ENCODE measurements around the gene LTBP1. TPM values are rescaled to one million over a fixed set of nuclear protein-coding genes. Genes with fewer than 3 reads are reported as not detected.

LTBP1 gene
- total and polyA plus RNA-seq, 4 donors = 5.8 to 57.6 (median 10.2) TPM

DNA sequence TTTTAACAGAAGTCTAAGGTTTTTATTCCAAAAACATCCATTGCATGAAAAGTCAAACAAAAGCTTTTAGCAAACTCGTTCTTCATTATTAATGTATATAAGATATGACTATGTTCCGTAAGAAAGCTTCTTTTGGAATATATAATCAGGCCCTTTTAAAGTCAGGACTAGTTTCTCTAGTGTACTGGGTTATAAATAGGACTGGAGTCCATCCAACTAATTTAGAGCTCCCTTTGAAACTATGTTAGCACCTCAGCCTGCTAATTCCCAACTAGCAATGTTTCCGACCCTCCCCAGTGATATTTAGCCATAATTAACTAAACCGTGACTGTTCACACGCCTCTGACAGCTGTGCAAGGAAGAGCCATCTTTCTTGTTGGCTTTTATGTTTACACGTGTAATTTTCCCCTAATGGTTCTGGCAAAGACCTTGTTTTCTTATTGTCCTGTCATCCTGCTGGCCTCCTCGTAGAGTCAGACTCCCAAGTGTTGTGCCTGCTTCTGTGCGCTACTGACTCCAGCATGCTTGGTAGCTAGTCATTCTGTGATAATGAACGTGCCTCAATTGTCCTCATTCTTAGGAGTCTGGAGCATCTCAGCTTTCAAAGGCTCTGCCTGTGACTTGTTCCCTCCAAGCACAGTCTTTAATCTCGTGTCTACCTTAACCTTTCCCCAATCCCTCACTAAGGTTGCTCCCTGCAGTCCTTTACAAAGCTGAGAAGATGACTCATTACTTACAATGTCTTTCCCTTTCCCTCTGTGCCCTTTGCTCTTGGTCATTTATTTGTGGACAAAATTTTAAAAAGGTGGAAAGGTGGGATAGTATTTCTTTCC, 357.5 kb downstream of the LTBP1 start:
- Histone ChIP-seq H3K27me3 (ENCODE audit: control insufficient read depth in 4 of 4, insufficient read depth in 4 of 4, low read length in 3 of 4) (no peaks in the 10 kb centered on the region), H3K9me3 (ENCODE audit: control insufficient read depth in 4 of 4, low read length in 3 of 4) (no peaks in the 10 kb centered on the region), H3K4me3 (ENCODE audit: low read depth in 1 of 3, low read length in 3 of 3) (no peak overlapping the region), H3K36me3 (ENCODE audit: control insufficient read depth in 4 of 4, insufficient read depth in 3 of 4, low read depth in 1 of 4, low read length in 3 of 4) (peaks cover 0 to 7% (median 3%) of the 10 kb centered on the region in 4 donors), H3K4me1 (ENCODE audit: control insufficient read depth in 4 of 4, insufficient read depth in 4 of 4, low read length in 3 of 4) (no peaks in the 10 kb centered on the region), H3K27ac (ENCODE audit: low read depth in 1 of 2, low read length in 2 of 2) (no peak overlapping the region), H3K9ac (ENCODE audit: low read depth in 1 of 2, low read length in 2 of 2) (no peak overlapping the region)
- no peak for TF ChIP-seq FOXA2 (IDR thresholded peaks at IDR 0.05)
- no peak for TF ChIP-seq HNF4A (conservative IDR thresholded peaks at IDR 0.05)
- no peak for TF ChIP-seq JUND (IDR thresholded peaks at IDR 0.05)
- TF ChIP-seq, protein P1, sequence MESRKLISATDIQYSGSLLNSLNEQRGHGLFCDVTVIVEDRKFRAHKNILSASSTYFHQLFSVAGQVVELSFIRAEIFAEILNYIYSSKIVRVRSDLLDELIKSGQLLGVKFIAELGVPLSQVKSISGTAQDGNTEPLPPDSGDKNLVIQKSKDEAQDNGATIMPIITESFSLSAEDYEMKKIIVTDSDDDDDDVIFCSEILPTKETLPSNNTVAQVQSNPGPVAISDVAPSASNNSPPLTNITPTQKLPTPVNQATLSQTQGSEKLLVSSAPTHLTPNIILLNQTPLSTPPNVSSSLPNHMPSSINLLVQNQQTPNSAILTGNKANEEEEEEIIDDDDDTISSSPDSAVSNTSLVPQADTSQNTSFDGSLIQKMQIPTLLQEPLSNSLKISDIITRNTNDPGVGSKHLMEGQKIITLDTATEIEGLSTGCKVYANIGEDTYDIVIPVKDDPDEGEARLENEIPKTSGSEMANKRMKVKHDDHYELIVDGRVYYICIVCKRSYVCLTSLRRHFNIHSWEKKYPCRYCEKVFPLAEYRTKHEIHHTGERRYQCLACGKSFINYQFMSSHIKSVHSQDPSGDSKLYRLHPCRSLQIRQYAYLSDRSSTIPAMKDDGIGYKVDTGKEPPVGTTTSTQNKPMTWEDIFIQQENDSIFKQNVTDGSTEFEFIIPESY (IDR thresholded peaks at IDR 0.05) = no peak
- TF ChIP-seq, protein P2, sequence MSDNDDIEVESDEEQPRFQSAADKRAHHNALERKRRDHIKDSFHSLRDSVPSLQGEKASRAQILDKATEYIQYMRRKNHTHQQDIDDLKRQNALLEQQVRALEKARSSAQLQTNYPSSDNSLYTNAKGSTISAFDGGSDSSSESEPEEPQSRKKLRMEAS (IDR thresholded peaks at IDR 0.05) = no peak
- TF ChIP-seq EGR1 (IDR thresholded peaks at IDR 0.05; ENCODE audit: low read depth in 2 of 2) = no peak
- no peak for TF ChIP-seq HNF4G (IDR thresholded peaks at IDR 0.05)
- DNase-seq (ENCODE audit: low spot score) = no peak
- 82% methylated on average over 10 of the region's 10 CpGs for WGBS

DNA sequence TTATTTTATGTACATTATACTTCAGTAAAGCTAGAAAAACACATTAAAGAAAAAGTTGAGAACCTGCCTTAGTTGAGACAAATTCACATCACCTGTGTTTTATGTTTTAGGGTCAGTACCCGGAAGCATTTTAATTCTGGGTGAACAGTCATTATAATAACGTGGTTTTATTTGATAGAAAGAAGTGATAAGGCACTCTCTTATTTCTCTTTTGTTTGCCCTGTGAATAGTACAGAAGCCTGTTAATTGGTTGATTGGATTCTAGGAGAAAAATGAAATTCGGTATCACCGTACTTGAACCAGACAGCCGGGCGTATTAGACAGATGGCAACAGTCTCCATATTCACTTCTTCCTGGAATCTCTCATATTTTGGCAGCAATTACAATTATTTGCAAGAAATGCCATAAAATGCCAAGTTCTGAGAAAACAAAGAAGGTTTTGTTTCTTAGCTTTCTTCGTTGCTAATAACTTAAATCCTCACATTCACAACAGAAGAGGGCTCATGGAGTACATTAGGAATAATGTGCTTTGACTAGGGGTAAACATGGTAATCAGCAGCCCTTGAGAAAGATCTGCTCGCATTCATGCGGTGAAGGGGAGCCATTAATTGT, 361.0 kb downstream of the LTBP1 start:
- no peak for TF ChIP-seq JUND (IDR thresholded peaks at IDR 0.05)
- TF ChIP-seq, protein P3, sequence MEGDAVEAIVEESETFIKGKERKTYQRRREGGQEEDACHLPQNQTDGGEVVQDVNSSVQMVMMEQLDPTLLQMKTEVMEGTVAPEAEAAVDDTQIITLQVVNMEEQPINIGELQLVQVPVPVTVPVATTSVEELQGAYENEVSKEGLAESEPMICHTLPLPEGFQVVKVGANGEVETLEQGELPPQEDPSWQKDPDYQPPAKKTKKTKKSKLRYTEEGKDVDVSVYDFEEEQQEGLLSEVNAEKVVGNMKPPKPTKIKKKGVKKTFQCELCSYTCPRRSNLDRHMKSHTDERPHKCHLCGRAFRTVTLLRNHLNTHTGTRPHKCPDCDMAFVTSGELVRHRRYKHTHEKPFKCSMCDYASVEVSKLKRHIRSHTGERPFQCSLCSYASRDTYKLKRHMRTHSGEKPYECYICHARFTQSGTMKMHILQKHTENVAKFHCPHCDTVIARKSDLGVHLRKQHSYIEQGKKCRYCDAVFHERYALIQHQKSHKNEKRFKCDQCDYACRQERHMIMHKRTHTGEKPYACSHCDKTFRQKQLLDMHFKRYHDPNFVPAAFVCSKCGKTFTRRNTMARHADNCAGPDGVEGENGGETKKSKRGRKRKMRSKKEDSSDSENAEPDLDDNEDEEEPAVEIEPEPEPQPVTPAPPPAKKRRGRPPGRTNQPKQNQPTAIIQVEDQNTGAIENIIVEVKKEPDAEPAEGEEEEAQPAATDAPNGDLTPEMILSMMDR (IDR thresholded peaks at IDR 0.05; ENCODE audit: low read depth, low read length, missing input control) = no peak
- TF ChIP-seq YY1 (IDR thresholded peaks at IDR 0.05) = no peak
- TF ChIP-seq HNF4G (IDR thresholded peaks at IDR 0.05) = no peak
- 90% methylated on average over 9 of the region's 9 CpGs for WGBS
- Histone ChIP-seq H3K27ac (ENCODE audit: low read depth in 1 of 2, low read length in 2 of 2) (no peak overlapping the region), H3K4me1 (ENCODE audit: control insufficient read depth in 4 of 4, insufficient read depth in 4 of 4, low read length in 3 of 4) (no peaks in the 10 kb centered on the region), H3K9me3 (ENCODE audit: control insufficient read depth in 4 of 4, low read length in 3 of 4) (no peaks in the 10 kb centered on the region), H3K27me3 (ENCODE audit: control insufficient read depth in 4 of 4, insufficient read depth in 4 of 4, low read length in 3 of 4) (no peaks in the 10 kb centered on the region), H3K4me3 (ENCODE audit: low read depth in 1 of 3, low read length in 3 of 3) (no peak overlapping the region), H3K36me3 (ENCODE audit: control insufficient read depth in 4 of 4, insufficient read depth in 3 of 4, low read depth in 1 of 4, low read length in 3 of 4) (peaks cover 0 to 3% (median 0%) of the 10 kb centered on the region in 4 donors), H3K9ac (ENCODE audit: low read depth in 1 of 2, low read length in 2 of 2) (no peak overlapping the region)
- DNase-seq (ENCODE audit: low spot score) = no peak

DNA sequence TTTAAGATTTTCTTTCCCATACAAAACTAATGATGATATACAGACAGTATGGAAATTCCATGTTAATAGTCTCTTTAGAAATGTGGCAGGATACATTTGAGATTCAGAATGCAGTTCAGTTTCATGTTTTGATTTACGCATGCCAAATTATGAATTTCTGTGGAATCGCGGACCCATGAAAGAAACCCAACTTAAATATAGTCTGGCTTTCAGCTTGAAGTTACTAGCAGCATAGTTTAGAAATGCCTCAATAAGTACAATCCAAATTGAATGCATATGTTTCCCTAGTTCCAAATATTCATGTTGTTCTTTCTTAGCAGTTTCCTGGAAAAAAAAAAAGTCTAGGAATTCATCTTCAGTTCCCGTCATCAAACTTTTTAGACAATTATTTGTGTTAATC, 365.6 kb downstream of the LTBP1 start:
- no peak for DNase-seq (ENCODE audit: low spot score)
- Histone ChIP-seq H3K27ac (ENCODE audit: low read depth in 1 of 2, low read length in 2 of 2) (no peak overlapping the region), H3K9ac (ENCODE audit: low read depth in 1 of 2, low read length in 2 of 2) (no peak overlapping the region), H3K9me3 (ENCODE audit: control insufficient read depth in 4 of 4, low read length in 3 of 4) (no peaks in the 10 kb centered on the region), H3K27me3 (ENCODE audit: control insufficient read depth in 4 of 4, insufficient read depth in 4 of 4, low read length in 3 of 4) (no peaks in the 10 kb centered on the region), H3K36me3 (ENCODE audit: control insufficient read depth in 4 of 4, insufficient read depth in 3 of 4, low read depth in 1 of 4, low read length in 3 of 4) (peaks cover 0 to 6% (median 3%) of the 10 kb centered on the region in 4 donors), H3K4me1 (ENCODE audit: control insufficient read depth in 4 of 4, insufficient read depth in 4 of 4, low read length in 3 of 4) (no peaks in the 10 kb centered on the region), H3K4me3 (ENCODE audit: low read depth in 1 of 3, low read length in 3 of 3) (no peak overlapping the region)
- WGBS = 96% methylated on average over 4 of the region's 4 CpGs
- TF ChIP-seq, protein P1 (IDR thresholded peaks at IDR 0.05) = no peak
- TF ChIP-seq NR2F2 (IDR thresholded peaks at IDR 0.05) = no peak
- TF ChIP-seq, protein P2 (IDR thresholded peaks at IDR 0.05) = no peak
- TF ChIP-seq FOXA1 (IDR thresholded peaks at IDR 0.05) = no peak
- no peak for TF ChIP-seq RXRA (IDR thresholded peaks at IDR 0.05)
- no peak for TF ChIP-seq HNF4A (conservative IDR thresholded peaks at IDR 0.05)
- TF ChIP-seq FOXA2 (IDR thresholded peaks at IDR 0.05) = no peak
- TF ChIP-seq, protein P4, sequence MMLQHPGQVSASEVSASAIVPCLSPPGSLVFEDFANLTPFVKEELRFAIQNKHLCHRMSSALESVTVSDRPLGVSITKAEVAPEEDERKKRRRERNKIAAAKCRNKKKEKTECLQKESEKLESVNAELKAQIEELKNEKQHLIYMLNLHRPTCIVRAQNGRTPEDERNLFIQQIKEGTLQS (IDR thresholded peaks at IDR 0.05) = no peak
- no peak for TF ChIP-seq YY1 (IDR thresholded peaks at IDR 0.05)
- TF ChIP-seq JUND (IDR thresholded peaks at IDR 0.05) = no peak
- no peak for TF ChIP-seq SP1 (IDR thresholded peaks at IDR 0.05)
- TF ChIP-seq GABPA (IDR thresholded peaks at IDR 0.05 in 1 of 2, conservative IDR thresholded peaks at IDR 0.05 in 1 of 2) = no peak
- TF ChIP-seq, protein P3 (IDR thresholded peaks at IDR 0.05; ENCODE audit: low read depth, low read length, missing input control) = no peak
- no peak for TF ChIP-seq TAF1 (conservative IDR thresholded peaks at IDR 0.05)
- TF ChIP-seq HNF4G (IDR thresholded peaks at IDR 0.05) = no peak
- TF ChIP-seq EGR1 (IDR thresholded peaks at IDR 0.05; ENCODE audit: low read depth in 2 of 2) = no peak

Measured in liver (tissue), 9 donors.